HG03060 (cell line): ENCODE measurements around the gene ACSL6.

Source experiments
- ATAC-seq: cut with Tn5 transposase; IDR thresholded peaks from one replicate; pipeline ENCODE4 v1.9.1; 2021; ENCODE audit warnings: low read depth, moderate number of reproducible peaks; ENCODE audit not compliant: unreplicated experiment

Gene ACSL6

DNA sequence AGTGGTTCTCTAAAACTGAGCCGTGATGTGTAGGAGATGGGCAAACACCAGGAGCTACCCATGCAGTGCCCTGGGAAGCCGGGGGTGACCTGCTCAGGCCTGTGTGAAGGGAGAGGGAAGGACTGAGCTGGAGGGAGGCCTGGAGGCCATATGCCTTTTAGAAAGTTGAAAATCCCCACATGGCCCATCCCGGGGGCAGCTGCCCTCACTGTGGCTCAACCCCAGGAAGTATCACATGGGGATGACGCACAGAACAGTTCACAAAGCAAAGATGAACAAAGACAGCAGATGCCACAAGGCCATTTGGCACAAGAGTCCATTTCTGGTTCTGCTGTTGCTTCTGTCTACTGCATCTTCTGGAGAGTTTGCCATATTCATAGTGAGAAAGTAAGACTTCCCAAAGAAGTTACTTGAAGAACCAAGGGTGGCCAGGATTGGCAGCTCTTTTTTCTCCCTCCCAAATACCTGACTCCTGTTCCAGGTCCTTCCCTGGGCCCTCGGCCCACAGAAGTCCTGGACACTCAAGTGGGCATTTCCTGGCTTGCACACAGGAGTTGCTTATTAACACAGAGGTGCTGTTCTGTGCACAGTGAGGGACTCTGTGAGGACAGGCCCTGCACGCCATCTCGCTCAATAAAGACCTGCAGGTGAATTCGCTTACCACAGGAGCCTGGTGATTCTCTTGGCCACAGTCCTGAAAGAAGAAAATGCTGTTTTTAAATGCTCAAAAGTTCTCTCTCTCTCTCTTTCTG, 25.1 kb downstream of the ACSL6 start:
- no peak for ATAC-seq

GRCh38 chr5:131984956-131985665, 26.3 kb downstream of the ACSL6 start:
- no peak for ATAC-seq

- no peak for ATAC-seq
These were observed 28.1 kb downstream of the ACSL6 start for GRCh38 chr5:131983244-131983771.

GRCh38 chr5:131981516-131981915, 29.9 kb downstream of the ACSL6 start:
- no peak for ATAC-seq

DNA sequence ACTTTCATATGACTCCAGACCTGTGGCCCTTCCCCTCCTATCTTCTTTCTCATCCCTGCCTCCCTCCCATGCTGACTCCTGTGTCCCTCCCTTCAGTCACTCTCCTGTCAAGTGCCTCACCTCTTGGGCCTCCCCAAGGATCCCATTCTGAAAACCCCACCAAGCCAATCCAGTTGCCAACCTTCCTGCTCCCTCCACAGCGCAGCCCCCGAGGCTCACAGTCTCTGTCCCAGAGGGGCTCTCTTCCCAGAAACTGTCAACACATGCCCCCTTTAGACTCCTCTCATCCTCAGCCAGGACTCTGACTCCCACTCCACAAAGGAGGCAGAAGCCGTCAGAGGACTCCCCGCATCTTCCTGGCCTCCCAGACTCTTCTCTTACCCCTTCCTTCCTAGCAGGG, 30.8 kb downstream of the ACSL6 start:
- no peak for ATAC-seq

GRCh38 chr5:131979816-131980215, 31.6 kb downstream of the ACSL6 start:
- ATAC-seq: no peak

DNA sequence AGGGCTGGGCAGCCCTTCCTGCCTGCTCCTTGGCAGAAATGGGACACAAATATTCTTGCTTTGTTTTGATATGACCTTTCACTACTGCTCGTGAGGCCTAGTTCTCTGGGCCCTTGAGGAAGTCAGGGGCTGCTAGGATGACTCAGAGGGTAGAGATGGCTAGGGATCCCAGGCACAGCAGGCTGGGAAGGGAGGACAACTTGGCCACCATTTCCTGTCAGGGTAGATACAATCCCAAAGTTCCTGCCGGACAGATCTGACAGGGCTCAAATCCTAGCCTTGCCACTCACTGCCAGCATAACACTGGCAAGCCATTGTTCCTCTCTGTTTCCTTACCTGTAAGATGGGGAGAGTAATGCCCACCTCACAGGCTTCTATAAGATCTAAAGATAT, 34.2 kb downstream of the ACSL6 start:
- no peak for ATAC-seq

- no peak for ATAC-seq
These were observed 34.8 kb downstream of the ACSL6 start for GRCh38 chr5:131976414-131977211.

DNA sequence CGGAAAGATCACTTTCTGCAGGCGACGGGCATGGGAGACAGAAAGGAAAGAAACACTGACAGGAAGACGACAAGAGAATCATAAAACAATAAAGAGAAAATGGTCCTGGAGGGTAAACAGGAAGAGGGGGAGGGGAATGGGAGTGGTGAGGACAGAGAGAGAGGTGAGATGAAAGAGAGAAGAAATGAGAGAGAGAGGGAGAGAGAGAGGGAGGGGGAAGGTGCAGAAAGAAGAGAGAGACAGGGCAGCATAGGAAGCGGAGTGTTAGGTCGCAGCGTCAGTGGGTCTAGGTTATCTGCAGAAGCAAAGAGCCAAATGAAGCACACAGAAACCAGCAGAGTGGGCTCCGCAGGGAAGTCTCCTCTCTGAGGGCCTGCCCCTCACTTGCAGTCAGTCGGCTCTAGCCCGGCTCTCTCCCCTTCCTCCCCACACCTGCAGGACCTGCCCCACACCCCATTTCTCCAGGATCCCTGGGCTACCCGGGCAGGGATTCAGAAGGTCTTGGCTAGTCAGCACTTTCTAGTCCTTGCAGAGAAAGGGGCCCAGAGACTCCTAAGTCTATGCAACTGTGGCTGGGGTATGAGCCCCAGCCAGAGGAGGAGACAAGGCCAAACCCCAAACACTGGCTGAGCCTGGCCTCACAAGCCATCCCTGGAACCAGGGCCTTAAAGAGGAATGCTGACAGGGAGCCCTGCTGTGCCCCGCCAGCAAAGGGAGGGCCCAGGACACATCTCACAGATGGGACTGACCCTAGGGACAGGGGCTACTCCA, 36.3 kb downstream of the ACSL6 start:
- no peak for ATAC-seq

DNA sequence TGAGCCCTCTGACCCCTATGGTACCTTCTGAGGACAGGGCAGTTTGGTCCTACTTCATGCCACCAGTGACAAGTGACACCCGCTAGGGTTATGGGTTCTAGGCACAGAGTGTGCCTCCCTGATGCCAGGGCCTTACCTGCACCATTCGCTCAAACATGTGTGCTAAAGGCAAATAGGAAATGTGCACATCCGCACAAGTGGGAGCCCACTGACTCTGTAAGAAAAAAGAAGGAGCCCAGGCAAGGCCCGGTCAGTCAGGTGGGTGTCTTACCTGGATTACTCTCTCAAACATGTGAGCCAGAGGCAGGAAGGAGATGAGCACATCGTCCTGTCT, 36.9 kb downstream of the ACSL6 start:
- ATAC-seq: no peak

DNA sequence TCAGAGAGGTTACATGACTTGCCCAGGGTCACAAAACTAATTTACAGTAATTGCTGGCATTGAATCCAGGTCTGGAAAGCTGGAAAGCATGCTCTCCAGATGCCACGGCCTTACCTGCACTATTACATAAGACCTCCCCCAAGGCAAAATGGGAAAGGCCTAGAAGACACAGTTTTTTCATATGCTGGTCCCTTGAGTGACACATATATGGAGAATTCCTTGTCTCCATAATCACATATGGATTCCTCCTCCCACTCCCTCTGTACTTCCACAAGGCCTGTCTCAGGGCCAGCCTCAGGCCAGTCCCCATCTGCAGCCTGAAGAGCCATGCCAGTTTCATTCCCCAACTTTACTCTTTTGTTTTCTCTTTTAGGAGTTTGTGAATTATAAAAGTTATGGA, 37.4 kb downstream of the ACSL6 start:
- no peak for ATAC-seq

GRCh38 chr5:131973089-131973712, 38.3 kb downstream of the ACSL6 start:
- no peak for ATAC-seq

DNA sequence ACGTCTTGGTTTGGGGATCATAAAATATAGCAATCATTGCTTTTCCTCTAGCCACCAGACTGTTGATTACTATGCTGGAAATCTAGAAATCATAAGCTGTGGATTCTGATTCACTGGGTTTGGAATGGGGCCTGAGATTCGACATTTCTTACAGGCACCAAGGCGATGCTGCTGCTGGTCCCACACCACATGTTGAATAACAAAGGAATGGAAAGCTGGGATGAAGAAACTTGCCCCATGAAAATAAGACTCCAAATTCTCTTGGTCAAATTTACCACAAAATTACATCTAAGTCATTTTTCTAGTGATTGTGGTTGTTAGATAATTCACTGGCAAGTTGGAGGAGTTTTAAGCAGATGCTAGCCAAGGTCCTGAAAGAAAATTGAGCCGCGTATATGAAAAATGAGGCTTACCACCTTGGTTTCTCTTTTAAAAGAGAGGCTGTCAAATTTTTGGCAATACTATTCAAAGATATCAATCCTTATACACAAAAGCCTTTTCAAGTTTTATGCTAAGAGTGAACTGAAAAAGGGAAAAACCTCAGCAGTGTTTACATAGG, 43.0 kb downstream of the ACSL6 start:
- ATAC-seq: no peak

DNA sequence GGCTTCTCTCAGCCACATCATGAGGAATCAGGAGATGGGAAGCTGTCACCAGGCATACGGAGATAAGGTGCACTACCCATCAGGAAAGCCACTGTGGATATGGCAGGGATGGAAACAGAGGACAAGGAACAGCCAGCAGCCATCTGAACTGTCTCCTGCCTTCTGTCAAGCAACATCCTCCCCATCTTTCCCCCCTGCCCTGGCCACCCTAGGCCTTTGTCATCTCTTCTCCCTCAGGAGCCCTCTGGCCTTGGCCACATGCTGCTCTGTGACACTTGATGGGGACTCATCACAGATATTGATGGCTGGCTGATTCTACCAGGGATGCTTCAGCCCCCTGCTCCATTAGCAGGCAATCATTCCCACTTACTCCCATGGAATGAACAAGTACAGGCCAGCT, 44.9 kb downstream of the ACSL6 start:
- ATAC-seq: no peak

DNA sequence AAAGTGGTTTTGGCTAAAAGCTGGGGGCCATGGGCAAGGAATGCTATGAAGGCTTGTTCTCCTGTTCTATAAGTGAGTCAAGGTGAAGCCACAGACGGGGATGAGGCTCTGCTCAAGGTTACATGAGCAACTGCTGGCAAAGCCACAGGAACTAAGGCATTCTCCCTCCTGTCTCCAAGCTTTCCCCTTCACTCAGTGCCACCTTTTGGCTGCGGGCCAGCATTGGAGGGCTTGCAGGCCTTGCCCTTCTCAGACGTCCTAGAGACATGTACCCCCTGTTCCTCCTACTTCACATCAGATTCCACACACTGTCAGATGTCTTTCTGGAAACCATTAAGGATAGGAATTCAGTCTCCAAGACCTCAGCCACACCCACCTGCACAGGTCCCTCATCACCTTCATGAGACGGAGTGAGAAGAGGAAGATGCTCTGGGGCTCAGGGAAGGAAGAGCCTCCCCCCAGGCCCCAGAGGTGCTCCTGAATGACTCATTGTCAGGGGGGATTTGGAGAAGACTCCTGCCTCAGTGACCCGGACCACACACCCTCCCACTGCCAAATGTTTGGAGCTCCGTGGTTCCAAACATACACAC, 45.5 kb downstream of the ACSL6 start:
- ATAC-seq: no peak

- ATAC-seq: no peak
These were observed 51.6 kb downstream of the ACSL6 start for GRCh38 chr5:131959906-131960305.

DNA sequence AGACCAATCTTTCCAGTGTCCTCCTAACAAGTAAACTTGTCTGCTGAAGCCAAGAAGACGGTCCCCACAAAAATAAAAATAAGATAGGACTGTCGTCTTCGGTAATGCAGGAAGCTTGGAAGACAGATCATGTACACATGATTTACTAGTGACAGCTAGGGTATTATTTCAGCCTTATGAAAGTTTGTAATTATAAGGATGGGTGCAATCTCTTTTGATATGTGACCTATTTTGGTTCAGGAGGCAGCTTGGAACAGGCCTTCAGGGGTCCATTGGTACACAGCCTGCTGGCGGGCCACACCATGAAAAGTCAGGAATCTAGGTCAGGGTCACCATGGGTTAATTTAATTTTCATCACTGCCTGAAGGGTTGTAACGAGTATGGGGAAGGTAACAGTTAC, 52.3 kb downstream of the ACSL6 start:
- ATAC-seq: no peak

GRCh38 chr5:131957721-131958441, 53.6 kb downstream of the ACSL6 start:
- no peak for ATAC-seq

GRCh38 chr5:131953969-131954368, 57.5 kb downstream of the ACSL6 start:
- ATAC-seq: no peak
